GM23338 (cell line): ENCODE results near the gene INPP4A. TPM values are rescaled to one million over a fixed set of nuclear protein-coding genes. Genes with fewer than 3 reads are reported as not detected.

Source experiments
- ATAC-seq: fragments of 200-7000 bp; cut with Tn5 transposase; 3 replicates; pipeline ENCODE4 v1.9.1; 2020
- DNase-seq: peaks from one replicate; pipeline ENCODE4 v3.0.0-alpha.2; 2015; ENCODE audit warnings: low spot score
- H2AFZ ChIP-seq: fragments of 200-600 bp; sonication (generic); 2 replicates; pipeline ENCODE4 v1.8.0; 2016; ENCODE audit warnings: antibody characterized with exemption, mild to moderate bottlenecking, moderate library complexity
- H3F3A ChIP-seq: fragments of 200-600 bp; sonication (generic); replicated peaks from 2 replicates; pipeline ENCODE4 v1.8.0; 2017; ENCODE audit warnings: antibody characterized with exemption, mixed run types, low read depth
- H3K27ac ChIP-seq: fragments of 200-600 bp; sonication (generic); 2 replicates; pipeline ENCODE4 v1.6.1; 2016; ENCODE audit warnings: low read depth
- H3K27me3 ChIP-seq: fragments of 200-600 bp; sonication (generic); 2 replicates; pipeline ENCODE4 v1.8.0; 2016; ENCODE audit warnings: mild to moderate bottlenecking, mixed run types, moderate library complexity; ENCODE audit not compliant: insufficient read depth
- H3K36me3 ChIP-seq: fragments of 200-600 bp; sonication (generic); 2 replicates; pipeline ENCODE4 v1.8.0; 2016; ENCODE audit warnings: mild to moderate bottlenecking; ENCODE audit not compliant: insufficient read depth
- H3K4me1 ChIP-seq: fragments of 200-600 bp; sonication (generic); 2 replicates; pipeline ENCODE4 v1.8.0; 2016; ENCODE audit warnings: mild to moderate bottlenecking, moderate library complexity; ENCODE audit not compliant: insufficient read depth
- H3K4me2 ChIP-seq: fragments of 200-600 bp; sonication (generic); 2 replicates; pipeline ENCODE4 v1.7.1; 2017; ENCODE audit warnings: mixed run types
- H3K4me3 ChIP-seq: fragments of 200-600 bp; sonication (generic); 2 replicates; pipeline ENCODE4 v1.6.1; 2016; ENCODE audit warnings: mixed run types
- H3K79me2 ChIP-seq: fragments of 200-600 bp; sonication (generic); replicated peaks from 2 replicates; pipeline ENCODE4 v1.8.0; 2017; ENCODE audit warnings: mild to moderate bottlenecking; ENCODE audit not compliant: insufficient read depth
- H3K9me2 ChIP-seq: fragments of 200-600 bp; sonication (generic); 2 replicates; pipeline ENCODE4 v1.8.0; 2017; ENCODE audit not compliant: insufficient read depth
- H4K20me1 ChIP-seq: fragments of 200-600 bp; sonication (generic); replicated peaks from 2 replicates; pipeline ENCODE4 v1.8.0; 2017; ENCODE audit warnings: mild to moderate bottlenecking; ENCODE audit not compliant: insufficient read depth
- H3K27ac Mint-ChIP-seq: 2 replicates; pipeline ENCODE4 v1.8.0; 2020; ENCODE audit warnings: inconsistent platforms, mild to moderate bottlenecking, moderate library complexity, mixed read lengths
- H3K27me3 Mint-ChIP-seq: 3 replicates; pipeline ENCODE4 v1.8.0; 2022; ENCODE audit warnings: low read depth, mild to moderate bottlenecking, moderate library complexity, mixed read lengths, inconsistent platforms; ENCODE audit not compliant: insufficient read depth, poor library complexity
- H3K36me3 Mint-ChIP-seq: 3 replicates; pipeline ENCODE4 v1.8.0; 2021; ENCODE audit warnings: low read depth, mild to moderate bottlenecking, inconsistent platforms, moderate library complexity, mixed read lengths
- H3K4me1 Mint-ChIP-seq: 3 replicates; pipeline ENCODE4 v1.8.0; 2020; ENCODE audit warnings: mild to moderate bottlenecking, inconsistent platforms, mixed read lengths
- H3K4me3 Mint-ChIP-seq: 3 replicates; pipeline ENCODE4 v1.8.0; 2021; ENCODE audit warnings: moderate library complexity, mild to moderate bottlenecking, inconsistent platforms, mixed read lengths
- H3K9me3 Mint-ChIP-seq: 3 replicates; pipeline ENCODE4 v1.8.0; 2020; ENCODE audit warnings: moderate library complexity, mild to moderate bottlenecking, inconsistent platforms, mixed read lengths
- CREB1 ChIP-seq: fragments of 250-450 bp; sonication (Bioruptor Pico); IDR thresholded peaks from 2 replicates; pipeline ENCODE4 v1.5.0; 2020; ENCODE audit warnings: low read depth, mild to moderate bottlenecking, moderate library complexity
- EZH2 ChIP-seq: fragments of 200-600 bp; sonication (generic); IDR thresholded peaks from one replicate; pipeline ENCODE4 v1.8.0; 2017; ENCODE audit warnings: antibody characterized with exemption, mild to moderate bottlenecking, low read depth; ENCODE audit not compliant: unreplicated experiment
- EZH2phosphoT487 ChIP-seq: fragments of 200-600 bp; sonication (generic); IDR thresholded peaks from one replicate; pipeline ENCODE4 v1.8.1; 2018; ENCODE audit warnings: antibody characterized with exemption; ENCODE audit not compliant: unreplicated experiment
- JUNB ChIP-seq: IDR thresholded peaks from one replicate; pipeline ENCODE4 v1.6.1; 2016; ENCODE audit warnings: antibody characterized with exemption; ENCODE audit not compliant: unreplicated experiment
- NANOG ChIP-seq: IDR thresholded peaks from 2 replicates; pipeline ENCODE4 v1.6.1; 2016; ENCODE audit warnings: antibody characterized with exemption, borderline replicate concordance
- POLR2AphosphoS5 ChIP-seq: IDR thresholded peaks from 2 replicates; pipeline ENCODE4 v1.6.1; 2016; ENCODE audit warnings: antibody characterized with exemption, low read depth
- STAT1 ChIP-seq: IDR thresholded peaks from one replicate; pipeline ENCODE4 v1.6.1; 2016; ENCODE audit warnings: antibody characterized with exemption; ENCODE audit not compliant: unreplicated experiment
- ZNF114 ChIP-seq: fragments of 250-450 bp; sonication (Bioruptor Pico); IDR thresholded peaks from 2 replicates; pipeline ENCODE4 v1.5.0; 2020; ENCODE audit warnings: mild to moderate bottlenecking, moderate library complexity
- ZNF331 ChIP-seq: fragments of 250-450 bp; sonication (Bioruptor Pico); IDR thresholded peaks from 2 replicates; pipeline ENCODE4 v1.5.0; 2020; ENCODE audit warnings: low read depth, mild to moderate bottlenecking, moderate library complexity
- polyA plus RNA-seq: library from polyadenylated mRNA; unstranded; fragments of >200 nt; fragmentation: Nextera tagmentation; extraction: Ambion mirVana; gene quantifications from 2 replicates; pipeline ENCODE4 v1.2.1, GENCODE V29; 2016
- total RNA-seq: library from RNA; depleted of rRNA; stranded (reverse); fragments of >200 nt; shearing (Covaris generic); gene quantifications from 2 replicates; pipeline ENCODE4 v1.2.3, GENCODE V29; 2014
- TF ChIP-seq, protein P1 (sequence below): IDR thresholded peaks from one replicate; pipeline ENCODE4 v1.6.1; 2018; ENCODE audit warnings: antibody characterized with exemption; ENCODE audit not compliant: unreplicated experiment
- TF ChIP-seq, protein P2 (sequence below): IDR thresholded peaks from 2 replicates; pipeline ENCODE4 v1.6.1; 2016; ENCODE audit warnings: antibody characterized with exemption
- TF ChIP-seq, protein P3 (sequence below): fragments of 250-450 bp; sonication (Bioruptor Pico); IDR thresholded peaks from 2 replicates; pipeline ENCODE4 v1.5.0; 2020; ENCODE audit warnings: mild to moderate bottlenecking, moderate library complexity
- TF ChIP-seq, protein P4 (sequence below), 2 experiments: fragments of 200-600 bp in 1 of 2; sonication (generic) in 1 of 2; conservative IDR thresholded peaks; 2 replicates each; pipeline versions ENCODE4 v1.5.1 to v1.6.1; 2016 to 2017; ENCODE audit warnings: antibody characterized with exemption in 2 of 2, low read depth in 2 of 2, mild to moderate bottlenecking in 2 of 2, moderate library complexity in 1 of 2

The INPP4A gene
- total and polyA plus RNA-seq, 2 experiments from 2014 or later = 8.5 to 36.9 TPM

DNA sequence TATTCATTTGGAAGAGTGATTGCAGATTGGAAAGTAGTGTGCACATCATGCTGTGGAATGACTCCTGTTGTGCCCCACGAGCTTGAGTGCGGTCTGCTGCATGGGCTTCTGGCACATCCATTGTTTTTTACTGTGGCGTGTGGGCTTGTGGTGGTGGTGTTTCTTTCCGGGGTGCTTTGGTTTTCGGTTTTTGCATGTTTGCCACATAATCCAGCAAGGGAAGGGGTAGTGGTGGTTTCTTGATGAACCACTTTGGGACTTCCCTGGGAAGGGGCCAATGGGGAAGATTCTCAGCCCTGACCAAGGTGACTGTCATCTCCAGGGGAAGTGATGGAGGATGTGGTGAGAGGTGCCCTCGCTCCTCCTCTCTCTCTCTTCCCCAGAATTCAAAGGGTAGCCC lies 106.7 kb downstream of the INPP4A start:
- Mint-ChIP-seq H3K4me1 (no peaks in the 10 kb centered on the region), H3K36me3 (peaks cover 42% of the 10 kb centered on the region), H3K27ac (no peak overlapping the region), H3K4me3 (no peak overlapping the region), H3K9me3 (no peaks in the 10 kb centered on the region), H3K27me3 (peaks cover 10% of the 10 kb centered on the region)
- no peaks in the 10 kb centered on the region for H3K9me2 ChIP-seq
- H3K36me3 ChIP-seq = no peaks in the 10 kb centered on the region; the same call in 1 of the 2 replicates
- no peak overlapping the region for H3K4me3 ChIP-seq
- H2AFZ ChIP-seq = no peak overlapping the region
- no peak overlapping the region for H3K27ac ChIP-seq
- no peak for ATAC-seq
- peaks cover 7% of the 10 kb centered on the region; the same call in 1 of the 2 replicates for H4K20me1 ChIP-seq
- no peaks in the 10 kb centered on the region for H3K4me1 ChIP-seq
- H3K4me2 ChIP-seq = no peak overlapping the region
- no peaks in the 10 kb centered on the region for H3K27me3 ChIP-seq
- no peaks in the 10 kb centered on the region for H3F3A ChIP-seq
- DNase-seq = no peak
- H3K79me2 ChIP-seq = no peaks in the 10 kb centered on the region
- TF ChIP-seq, protein P1, sequence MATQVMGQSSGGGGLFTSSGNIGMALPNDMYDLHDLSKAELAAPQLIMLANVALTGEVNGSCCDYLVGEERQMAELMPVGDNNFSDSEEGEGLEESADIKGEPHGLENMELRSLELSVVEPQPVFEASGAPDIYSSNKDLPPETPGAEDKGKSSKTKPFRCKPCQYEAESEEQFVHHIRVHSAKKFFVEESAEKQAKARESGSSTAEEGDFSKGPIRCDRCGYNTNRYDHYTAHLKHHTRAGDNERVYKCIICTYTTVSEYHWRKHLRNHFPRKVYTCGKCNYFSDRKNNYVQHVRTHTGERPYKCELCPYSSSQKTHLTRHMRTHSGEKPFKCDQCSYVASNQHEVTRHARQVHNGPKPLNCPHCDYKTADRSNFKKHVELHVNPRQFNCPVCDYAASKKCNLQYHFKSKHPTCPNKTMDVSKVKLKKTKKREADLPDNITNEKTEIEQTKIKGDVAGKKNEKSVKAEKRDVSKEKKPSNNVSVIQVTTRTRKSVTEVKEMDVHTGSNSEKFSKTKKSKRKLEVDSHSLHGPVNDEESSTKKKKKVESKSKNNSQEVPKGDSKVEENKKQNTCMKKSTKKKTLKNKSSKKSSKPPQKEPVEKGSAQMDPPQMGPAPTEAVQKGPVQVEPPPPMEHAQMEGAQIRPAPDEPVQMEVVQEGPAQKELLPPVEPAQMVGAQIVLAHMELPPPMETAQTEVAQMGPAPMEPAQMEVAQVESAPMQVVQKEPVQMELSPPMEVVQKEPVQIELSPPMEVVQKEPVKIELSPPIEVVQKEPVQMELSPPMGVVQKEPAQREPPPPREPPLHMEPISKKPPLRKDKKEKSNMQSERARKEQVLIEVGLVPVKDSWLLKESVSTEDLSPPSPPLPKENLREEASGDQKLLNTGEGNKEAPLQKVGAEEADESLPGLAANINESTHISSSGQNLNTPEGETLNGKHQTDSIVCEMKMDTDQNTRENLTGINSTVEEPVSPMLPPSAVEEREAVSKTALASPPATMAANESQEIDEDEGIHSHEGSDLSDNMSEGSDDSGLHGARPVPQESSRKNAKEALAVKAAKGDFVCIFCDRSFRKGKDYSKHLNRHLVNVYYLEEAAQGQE = no peak
- TF ChIP-seq, protein P2, sequence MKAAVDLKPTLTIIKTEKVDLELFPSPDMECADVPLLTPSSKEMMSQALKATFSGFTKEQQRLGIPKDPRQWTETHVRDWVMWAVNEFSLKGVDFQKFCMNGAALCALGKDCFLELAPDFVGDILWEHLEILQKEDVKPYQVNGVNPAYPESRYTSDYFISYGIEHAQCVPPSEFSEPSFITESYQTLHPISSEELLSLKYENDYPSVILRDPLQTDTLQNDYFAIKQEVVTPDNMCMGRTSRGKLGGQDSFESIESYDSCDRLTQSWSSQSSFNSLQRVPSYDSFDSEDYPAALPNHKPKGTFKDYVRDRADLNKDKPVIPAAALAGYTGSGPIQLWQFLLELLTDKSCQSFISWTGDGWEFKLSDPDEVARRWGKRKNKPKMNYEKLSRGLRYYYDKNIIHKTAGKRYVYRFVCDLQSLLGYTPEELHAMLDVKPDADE = no peak
- TF ChIP-seq STAT1 (no peak), ZNF331 (CRISPR knock-in tag) (no peak), EZH2 (no peak), POLR2AphosphoS5 (no peak), JUNB (no peak), ZNF114 (no peak), CREB1 (CRISPR knock-in tag) (no peak), EZH2phosphoT487 (no peak), NANOG (no peak)
- TF ChIP-seq, protein P3, sequence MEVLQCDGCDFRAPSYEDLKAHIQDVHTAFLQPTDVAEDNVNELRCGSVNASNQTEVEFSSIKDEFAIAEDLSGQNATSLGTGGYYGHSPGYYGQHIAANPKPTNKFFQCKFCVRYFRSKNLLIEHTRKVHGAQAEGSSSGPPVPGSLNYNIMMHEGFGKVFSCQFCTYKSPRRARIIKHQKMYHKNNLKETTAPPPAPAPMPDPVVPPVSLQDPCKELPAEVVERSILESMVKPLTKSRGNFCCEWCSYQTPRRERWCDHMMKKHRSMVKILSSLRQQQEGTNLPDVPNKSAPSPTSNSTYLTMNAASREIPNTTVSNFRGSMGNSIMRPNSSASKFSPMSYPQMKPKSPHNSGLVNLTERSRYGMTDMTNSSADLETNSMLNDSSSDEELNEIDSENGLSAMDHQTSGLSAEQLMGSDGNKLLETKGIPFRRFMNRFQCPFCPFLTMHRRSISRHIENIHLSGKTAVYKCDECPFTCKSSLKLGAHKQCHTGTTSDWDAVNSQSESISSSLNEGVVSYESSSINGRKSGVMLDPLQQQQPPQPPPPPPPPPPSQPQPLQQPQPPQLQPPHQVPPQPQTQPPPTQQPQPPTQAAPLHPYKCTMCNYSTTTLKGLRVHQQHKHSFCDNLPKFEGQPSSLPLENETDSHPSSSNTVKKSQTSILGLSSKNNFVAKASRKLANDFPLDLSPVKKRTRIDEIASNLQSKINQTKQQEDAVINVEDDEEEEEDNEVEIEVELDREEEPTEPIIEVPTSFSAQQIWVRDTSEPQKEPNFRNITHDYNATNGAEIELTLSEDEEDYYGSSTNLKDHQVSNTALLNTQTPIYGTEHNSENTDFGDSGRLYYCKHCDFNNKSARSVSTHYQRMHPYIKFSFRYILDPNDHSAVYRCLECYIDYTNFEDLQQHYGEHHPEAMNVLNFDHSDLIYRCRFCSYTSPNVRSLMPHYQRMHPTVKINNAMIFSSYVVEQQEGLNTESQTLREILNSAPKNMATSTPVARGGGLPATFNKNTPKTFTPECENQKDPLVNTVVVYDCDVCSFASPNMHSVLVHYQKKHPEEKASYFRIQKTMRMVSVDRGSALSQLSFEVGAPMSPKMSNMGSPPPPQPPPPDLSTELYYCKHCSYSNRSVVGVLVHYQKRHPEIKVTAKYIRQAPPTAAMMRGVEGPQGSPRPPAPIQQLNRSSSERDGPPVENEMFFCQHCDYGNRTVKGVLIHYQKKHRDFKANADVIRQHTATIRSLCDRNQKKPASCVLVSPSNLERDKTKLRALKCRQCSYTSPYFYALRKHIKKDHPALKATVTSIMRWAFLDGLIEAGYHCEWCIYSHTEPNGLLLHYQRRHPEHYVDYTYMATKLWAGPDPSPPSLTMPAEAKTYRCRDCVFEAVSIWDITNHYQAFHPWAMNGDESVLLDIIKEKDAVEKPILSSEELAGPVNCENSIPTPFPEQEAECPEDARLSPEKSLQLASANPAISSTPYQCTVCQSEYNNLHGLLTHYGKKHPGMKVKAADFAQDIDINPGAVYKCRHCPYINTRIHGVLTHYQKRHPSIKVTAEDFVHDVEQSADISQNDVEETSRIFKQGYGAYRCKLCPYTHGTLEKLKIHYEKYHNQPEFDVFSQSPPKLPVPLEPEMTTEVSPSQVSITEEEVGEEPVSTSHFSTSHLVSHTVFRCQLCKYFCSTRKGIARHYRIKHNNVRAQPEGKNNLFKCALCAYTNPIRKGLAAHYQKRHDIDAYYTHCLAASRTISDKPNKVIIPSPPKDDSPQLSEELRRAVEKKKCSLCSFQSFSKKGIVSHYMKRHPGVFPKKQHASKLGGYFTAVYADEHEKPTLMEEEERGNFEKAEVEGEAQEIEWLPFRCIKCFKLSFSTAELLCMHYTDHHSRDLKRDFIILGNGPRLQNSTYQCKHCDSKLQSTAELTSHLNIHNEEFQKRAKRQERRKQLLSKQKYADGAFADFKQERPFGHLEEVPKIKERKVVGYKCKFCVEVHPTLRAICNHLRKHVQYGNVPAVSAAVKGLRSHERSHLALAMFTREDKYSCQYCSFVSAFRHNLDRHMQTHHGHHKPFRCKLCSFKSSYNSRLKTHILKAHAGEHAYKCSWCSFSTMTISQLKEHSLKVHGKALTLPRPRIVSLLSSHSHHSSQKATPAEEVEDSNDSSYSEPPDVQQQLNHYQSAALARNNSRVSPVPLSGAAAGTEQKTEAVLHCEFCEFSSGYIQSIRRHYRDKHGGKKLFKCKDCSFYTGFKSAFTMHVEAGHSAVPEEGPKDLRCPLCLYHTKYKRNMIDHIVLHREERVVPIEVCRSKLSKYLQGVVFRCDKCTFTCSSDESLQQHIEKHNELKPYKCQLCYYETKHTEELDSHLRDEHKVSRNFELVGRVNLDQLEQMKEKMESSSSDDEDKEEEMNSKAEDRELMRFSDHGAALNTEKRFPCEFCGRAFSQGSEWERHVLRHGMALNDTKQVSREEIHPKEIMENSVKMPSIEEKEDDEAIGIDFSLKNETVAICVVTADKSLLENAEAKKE (CRISPR knock-in tag) = no peak
- TF ChIP-seq, protein P4, sequence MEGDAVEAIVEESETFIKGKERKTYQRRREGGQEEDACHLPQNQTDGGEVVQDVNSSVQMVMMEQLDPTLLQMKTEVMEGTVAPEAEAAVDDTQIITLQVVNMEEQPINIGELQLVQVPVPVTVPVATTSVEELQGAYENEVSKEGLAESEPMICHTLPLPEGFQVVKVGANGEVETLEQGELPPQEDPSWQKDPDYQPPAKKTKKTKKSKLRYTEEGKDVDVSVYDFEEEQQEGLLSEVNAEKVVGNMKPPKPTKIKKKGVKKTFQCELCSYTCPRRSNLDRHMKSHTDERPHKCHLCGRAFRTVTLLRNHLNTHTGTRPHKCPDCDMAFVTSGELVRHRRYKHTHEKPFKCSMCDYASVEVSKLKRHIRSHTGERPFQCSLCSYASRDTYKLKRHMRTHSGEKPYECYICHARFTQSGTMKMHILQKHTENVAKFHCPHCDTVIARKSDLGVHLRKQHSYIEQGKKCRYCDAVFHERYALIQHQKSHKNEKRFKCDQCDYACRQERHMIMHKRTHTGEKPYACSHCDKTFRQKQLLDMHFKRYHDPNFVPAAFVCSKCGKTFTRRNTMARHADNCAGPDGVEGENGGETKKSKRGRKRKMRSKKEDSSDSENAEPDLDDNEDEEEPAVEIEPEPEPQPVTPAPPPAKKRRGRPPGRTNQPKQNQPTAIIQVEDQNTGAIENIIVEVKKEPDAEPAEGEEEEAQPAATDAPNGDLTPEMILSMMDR (conservative IDR thresholded peaks at IDR 0.05; ENCODE audit: low read depth in 2 of 2) = no peak
